A549 (cell line): ENCODE data around the gene RAB17.

Experiments
- CBX2 ChIP-seq: fragments of 200-600 bp; sonication (generic); IDR thresholded peaks from 2 replicates; pipeline ENCODE4 v1.6.1; 2016; ENCODE audit warnings: low read depth, mild to moderate bottlenecking, borderline replicate concordance
- CTCF ChIP-seq: fragments of >200 bp; sonication (Bioruptor Twin); formaldehyde crosslinking; IDR thresholded peaks from 3 replicates; pipeline ENCODE4 v1.5.1; 2016
- EHMT2 ChIP-seq: fragments of 200-600 bp; sonication (generic); IDR thresholded peaks from 2 replicates; pipeline ENCODE4 v1.6.1; 2016; ENCODE audit warnings: antibody characterized with exemption, low read depth, mild to moderate bottlenecking, moderate library complexity
- JUN ChIP-seq, 2 experiments: fragments of >200 bp; sonication (Bioruptor Twin); formaldehyde crosslinking; IDR thresholded peaks; 2 replicates in 1 of 2; 3 replicates in 1 of 2; pipeline ENCODE4 v1.6.1; 2016 to 2017
- POLR2A ChIP-seq: IDR thresholded peaks from 2 replicates; pipeline ENCODE4 v1.6.1; 2012; ENCODE audit warnings: mild to moderate bottlenecking, low read length
- TF ChIP-seq, protein P1 (sequence below): fragments of 200-600 bp; sonication (generic); IDR thresholded peaks from 2 replicates; pipeline ENCODE4 v1.6.1; 2016; ENCODE audit warnings: antibody characterized with exemption, mild to moderate bottlenecking, moderate library complexity

- TF ChIP-seq, protein P1, sequence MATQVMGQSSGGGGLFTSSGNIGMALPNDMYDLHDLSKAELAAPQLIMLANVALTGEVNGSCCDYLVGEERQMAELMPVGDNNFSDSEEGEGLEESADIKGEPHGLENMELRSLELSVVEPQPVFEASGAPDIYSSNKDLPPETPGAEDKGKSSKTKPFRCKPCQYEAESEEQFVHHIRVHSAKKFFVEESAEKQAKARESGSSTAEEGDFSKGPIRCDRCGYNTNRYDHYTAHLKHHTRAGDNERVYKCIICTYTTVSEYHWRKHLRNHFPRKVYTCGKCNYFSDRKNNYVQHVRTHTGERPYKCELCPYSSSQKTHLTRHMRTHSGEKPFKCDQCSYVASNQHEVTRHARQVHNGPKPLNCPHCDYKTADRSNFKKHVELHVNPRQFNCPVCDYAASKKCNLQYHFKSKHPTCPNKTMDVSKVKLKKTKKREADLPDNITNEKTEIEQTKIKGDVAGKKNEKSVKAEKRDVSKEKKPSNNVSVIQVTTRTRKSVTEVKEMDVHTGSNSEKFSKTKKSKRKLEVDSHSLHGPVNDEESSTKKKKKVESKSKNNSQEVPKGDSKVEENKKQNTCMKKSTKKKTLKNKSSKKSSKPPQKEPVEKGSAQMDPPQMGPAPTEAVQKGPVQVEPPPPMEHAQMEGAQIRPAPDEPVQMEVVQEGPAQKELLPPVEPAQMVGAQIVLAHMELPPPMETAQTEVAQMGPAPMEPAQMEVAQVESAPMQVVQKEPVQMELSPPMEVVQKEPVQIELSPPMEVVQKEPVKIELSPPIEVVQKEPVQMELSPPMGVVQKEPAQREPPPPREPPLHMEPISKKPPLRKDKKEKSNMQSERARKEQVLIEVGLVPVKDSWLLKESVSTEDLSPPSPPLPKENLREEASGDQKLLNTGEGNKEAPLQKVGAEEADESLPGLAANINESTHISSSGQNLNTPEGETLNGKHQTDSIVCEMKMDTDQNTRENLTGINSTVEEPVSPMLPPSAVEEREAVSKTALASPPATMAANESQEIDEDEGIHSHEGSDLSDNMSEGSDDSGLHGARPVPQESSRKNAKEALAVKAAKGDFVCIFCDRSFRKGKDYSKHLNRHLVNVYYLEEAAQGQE: no peak
- no peak for TF ChIP-seq POLR2A
- no peak for TF ChIP-seq CBX2
- TF ChIP-seq CTCF: no peak
- no peak for TF ChIP-seq JUN (IDR thresholded peaks at IDR 0.05)
- no peak for TF ChIP-seq EHMT2
These were observed 27.9 kb upstream of the RAB17 start for GRCh38 chr2:237618449-237618848.
